Nephron (organoid): Measurements from ENCODE around the gene VLDLR.

Experiments
- H3K27ac Mint-ChIP-seq, 3 experiments: 2 replicates each; pipeline ENCODE4 v1.8.0; 2020; ENCODE audit warnings: mixed read lengths in 3 of 3, mild to moderate bottlenecking in 2 of 3, moderate library complexity in 1 of 3
- H3K27me3 Mint-ChIP-seq: 2 replicates; pipeline ENCODE4 v1.8.0; 2021; ENCODE audit warnings: low read depth, mild to moderate bottlenecking, moderate library complexity, mixed read lengths
- H3K36me3 Mint-ChIP-seq: 2 replicates; pipeline ENCODE4 v1.8.0; 2020; ENCODE audit warnings: low read depth, mixed read lengths
- H3K4me1 Mint-ChIP-seq: 2 replicates; pipeline ENCODE4 v1.8.0; 2020; ENCODE audit warnings: mixed read lengths
- H3K4me3 Mint-ChIP-seq, 3 experiments: 2 replicates each; pipeline ENCODE4 v1.8.0; 2020; ENCODE audit warnings: mild to moderate bottlenecking in 3 of 3, mixed read lengths in 3 of 3, moderate library complexity in 2 of 3
- H3K9me3 Mint-ChIP-seq: 2 replicates; pipeline ENCODE4 v1.8.0; 2020; ENCODE audit warnings: mixed read lengths
- TF ChIP-seq, protein P1 (sequence below), 3 experiments: fragments of 200-600 bp; sonication (generic); IDR thresholded peaks; one replicate each; pipeline ENCODE4 v1.5.0; 2021; ENCODE audit warnings: antibody characterized with exemption in 3 of 3; ENCODE audit not compliant: unreplicated experiment in 3 of 3

VLDLR gene

DNA sequence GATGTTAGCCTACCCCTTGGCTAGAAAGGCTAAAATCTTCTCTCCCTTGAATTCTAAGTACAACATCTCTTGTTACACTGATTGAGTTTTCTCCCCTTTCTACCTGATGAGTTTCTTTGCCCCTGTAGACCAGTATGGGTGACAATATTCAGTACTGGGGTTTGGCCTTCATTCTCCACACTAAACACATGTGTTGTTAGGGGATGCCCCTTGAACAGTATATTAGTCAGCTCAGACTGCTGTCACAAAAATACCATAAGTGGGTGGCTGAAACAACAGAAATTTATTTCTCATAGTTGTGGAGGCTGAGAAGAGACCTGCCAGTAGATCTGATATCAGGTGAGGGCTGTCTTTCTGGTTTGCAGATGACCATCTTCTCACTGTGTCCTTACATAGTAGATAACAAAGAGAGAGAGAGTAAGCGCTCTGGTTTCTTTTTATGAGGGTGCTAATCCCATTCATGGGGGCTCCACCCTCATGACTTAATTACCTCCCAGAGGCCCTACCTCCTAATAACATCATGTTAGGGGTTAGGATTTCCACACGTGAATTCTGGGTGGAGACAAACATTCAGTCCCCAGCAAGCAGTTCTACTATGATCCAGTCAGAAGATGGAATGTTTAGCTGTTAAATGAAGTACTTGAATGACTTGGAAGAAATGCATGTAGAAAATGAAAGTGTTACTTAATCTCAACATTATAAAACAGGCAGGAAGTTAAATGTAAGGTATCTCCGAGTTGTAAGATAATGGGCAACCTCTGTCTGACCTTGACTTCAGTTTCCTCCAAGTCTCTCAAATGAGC is 17.5 kb downstream of the VLDLR start:
- peaks cover 25% of the 10 kb centered on the region for H3K4me1 Mint-ChIP-seq
- no peak overlapping the region for H3K27ac Mint-ChIP-seq
- H3K27me3 Mint-ChIP-seq, result no peaks in the 10 kb centered on the region
- peaks cover 82% of the 10 kb centered on the region for H3K36me3 Mint-ChIP-seq
- H3K9me3 Mint-ChIP-seq, result no peaks in the 10 kb centered on the region
- no peak overlapping the region for H3K4me3 Mint-ChIP-seq
- TF ChIP-seq, protein P1, sequence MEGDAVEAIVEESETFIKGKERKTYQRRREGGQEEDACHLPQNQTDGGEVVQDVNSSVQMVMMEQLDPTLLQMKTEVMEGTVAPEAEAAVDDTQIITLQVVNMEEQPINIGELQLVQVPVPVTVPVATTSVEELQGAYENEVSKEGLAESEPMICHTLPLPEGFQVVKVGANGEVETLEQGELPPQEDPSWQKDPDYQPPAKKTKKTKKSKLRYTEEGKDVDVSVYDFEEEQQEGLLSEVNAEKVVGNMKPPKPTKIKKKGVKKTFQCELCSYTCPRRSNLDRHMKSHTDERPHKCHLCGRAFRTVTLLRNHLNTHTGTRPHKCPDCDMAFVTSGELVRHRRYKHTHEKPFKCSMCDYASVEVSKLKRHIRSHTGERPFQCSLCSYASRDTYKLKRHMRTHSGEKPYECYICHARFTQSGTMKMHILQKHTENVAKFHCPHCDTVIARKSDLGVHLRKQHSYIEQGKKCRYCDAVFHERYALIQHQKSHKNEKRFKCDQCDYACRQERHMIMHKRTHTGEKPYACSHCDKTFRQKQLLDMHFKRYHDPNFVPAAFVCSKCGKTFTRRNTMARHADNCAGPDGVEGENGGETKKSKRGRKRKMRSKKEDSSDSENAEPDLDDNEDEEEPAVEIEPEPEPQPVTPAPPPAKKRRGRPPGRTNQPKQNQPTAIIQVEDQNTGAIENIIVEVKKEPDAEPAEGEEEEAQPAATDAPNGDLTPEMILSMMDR (IDR thresholded peaks at IDR 0.05; ENCODE audit: unreplicated experiment in 3 of 3), result no peak

GRCh38 chr9:2639786-2640185 is 18.2 kb downstream of the VLDLR start:
- no peaks in the 10 kb centered on the region for H3K27me3 Mint-ChIP-seq
- H3K36me3 Mint-ChIP-seq, result peaks cover 88% of the 10 kb centered on the region
- H3K27ac Mint-ChIP-seq, result no peak overlapping the region
- TF ChIP-seq, protein P1 (IDR thresholded peaks at IDR 0.05; ENCODE audit: unreplicated experiment in 3 of 3), result no peak
- no peaks in the 10 kb centered on the region for H3K9me3 Mint-ChIP-seq
- peaks cover 18% of the 10 kb centered on the region for H3K4me1 Mint-ChIP-seq
- no peak overlapping the region for H3K4me3 Mint-ChIP-seq

DNA sequence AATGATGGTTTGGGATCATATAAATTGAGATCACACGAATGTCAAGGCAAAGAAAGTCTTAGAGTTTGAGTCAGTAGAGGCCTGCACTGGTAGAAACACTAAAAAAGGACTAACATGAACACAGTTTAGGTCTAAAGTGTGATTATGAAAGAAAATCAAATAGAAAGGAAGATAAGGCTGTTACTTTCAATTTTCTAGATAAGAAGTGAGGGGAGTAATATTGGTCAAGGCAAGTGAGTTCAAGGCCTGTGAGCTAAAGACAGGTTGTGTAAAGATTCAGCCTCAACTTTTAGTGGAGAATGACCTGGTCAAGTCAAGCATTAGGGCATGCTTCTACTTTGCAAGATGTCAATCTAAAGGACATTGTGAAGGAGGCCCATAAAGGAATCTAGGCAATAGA is 19.0 kb downstream of the VLDLR start:
- Mint-ChIP-seq H3K4me3 (no peak overlapping the region), H3K9me3 (no peaks in the 10 kb centered on the region), H3K27ac (no peak overlapping the region), H3K36me3 (peaks cover 93% of the 10 kb centered on the region), H3K4me1 (peaks cover 13% of the 10 kb centered on the region), H3K27me3 (no peaks in the 10 kb centered on the region)
- TF ChIP-seq, protein P1 (IDR thresholded peaks at IDR 0.05; ENCODE audit: unreplicated experiment in 3 of 3), result no peak

- Mint-ChIP-seq H3K4me1 (peaks cover 8% of the 10 kb centered on the region), H3K27ac (no peak overlapping the region), H3K27me3 (no peaks in the 10 kb centered on the region), H3K4me3 (no peak overlapping the region), H3K9me3 (no peaks in the 10 kb centered on the region), H3K36me3 (peaks cover 94% of the 10 kb centered on the region)
- TF ChIP-seq, protein P1 (IDR thresholded peaks at IDR 0.05; ENCODE audit: unreplicated experiment in 3 of 3), result no peak
Measured at GRCh38 chr9:2641033-2641432, 19.4 kb downstream of the VLDLR start.

GRCh38 chr9:2642068-2642467 is 20.5 kb downstream of the VLDLR start:
- no peak overlapping the region for H3K27ac Mint-ChIP-seq
- no peaks in the 10 kb centered on the region for H3K9me3 Mint-ChIP-seq
- peaks cover 91% of the 10 kb centered on the region for H3K36me3 Mint-ChIP-seq
- H3K4me3 Mint-ChIP-seq, result no peak overlapping the region
- no peaks in the 10 kb centered on the region for H3K27me3 Mint-ChIP-seq
- TF ChIP-seq, protein P1 (IDR thresholded peaks at IDR 0.05; ENCODE audit: unreplicated experiment in 3 of 3), result no peak
- peaks cover 4% of the 10 kb centered on the region for H3K4me1 Mint-ChIP-seq

DNA sequence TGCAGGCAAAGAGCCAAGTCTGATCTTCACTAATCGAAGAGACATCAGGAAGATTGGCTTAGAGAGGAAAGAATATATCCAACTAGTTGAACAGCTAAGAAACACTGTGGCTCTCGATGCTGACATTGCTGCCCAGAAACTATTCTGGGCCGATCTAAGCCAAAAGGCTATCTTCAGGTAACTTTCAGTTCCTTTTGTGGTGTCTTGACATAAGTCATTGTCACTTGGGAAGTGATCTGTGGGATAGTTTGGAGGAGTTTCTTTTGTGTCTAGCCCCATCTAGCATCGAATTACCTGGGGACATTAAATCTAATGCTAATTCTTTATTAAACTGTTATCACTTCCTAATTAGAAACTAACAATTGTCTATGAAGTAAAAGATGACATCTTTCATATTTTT is 24.0 kb downstream of the VLDLR start:
- Mint-ChIP-seq H3K27ac (no peak overlapping the region), H3K4me3 (no peak overlapping the region), H3K4me1 (no peaks in the 10 kb centered on the region), H3K9me3 (no peaks in the 10 kb centered on the region), H3K27me3 (no peaks in the 10 kb centered on the region), H3K36me3 (peaks cover 93% of the 10 kb centered on the region)
- TF ChIP-seq, protein P1 (IDR thresholded peaks at IDR 0.05; ENCODE audit: unreplicated experiment in 3 of 3), result no peak
